ENCODE data around the gene SERAC1. TPM values are rescaled to one million over a fixed set of nuclear protein-coding genes. Genes with fewer than 3 reads are reported as not detected.

Gene SERAC1
- total RNA-seq, 2 donors from 2014 or later: 2.4 to 3.2 TPM

DNA sequence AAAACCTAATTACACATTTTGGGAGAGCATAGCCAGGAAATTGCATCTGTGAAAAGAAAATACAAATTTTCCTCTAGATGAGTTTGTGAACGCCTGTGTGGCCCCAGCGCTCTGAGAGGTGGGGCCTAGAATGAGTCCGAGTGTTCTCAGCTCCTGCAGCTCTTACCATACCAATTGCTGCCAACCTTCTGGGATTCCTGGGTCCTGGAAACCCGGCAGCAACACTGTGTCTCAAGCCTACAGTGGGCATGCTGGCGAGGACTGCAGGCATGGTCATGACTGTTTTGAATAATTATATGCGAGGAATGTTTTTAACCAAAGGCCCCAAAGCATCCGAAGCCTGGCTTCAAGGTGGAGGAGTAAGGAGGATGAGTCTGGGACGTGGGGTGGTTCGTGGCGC is 90.4 kb downstream of the SERAC1 start:
- peaks cover 8% of the 10 kb centered on the region for H3K36me3 Mint-ChIP-seq (ENCODE audit: low read depth)

GRCh38 chr6:158076548-158076947 is 91.5 kb downstream of the SERAC1 start:
- peaks cover 4% of the 10 kb centered on the region for H3K4me1 Mint-ChIP-seq
- DNase-seq: no peak
- no peak for ATAC-seq
- peaks cover 4% of the 10 kb centered on the region for H3K36me3 Mint-ChIP-seq (ENCODE audit: low read depth)
- H3K27me3 Mint-ChIP-seq: no peaks in the 10 kb centered on the region
- no peaks in the 10 kb centered on the region for H3K9me3 ChIP-seq (ENCODE audit: control insufficient read depth, low read length, poor library complexity, severe bottlenecking)
- no peak overlapping the region for H3K27ac Mint-ChIP-seq
- no peak overlapping the region for H3K4me3 Mint-ChIP-seq

More for the DNA sequence above, 90.4 kb downstream of the SERAC1 start:
- ATAC-seq (no peak), DNase-seq (no peak)
- Mint-ChIP-seq H3K4me1 (no peaks in the 10 kb centered on the region), H3K27me3 (no peaks in the 10 kb centered on the region), H3K27ac (no peak overlapping the region), H3K4me3 (no peak overlapping the region)
- H3K9me3 ChIP-seq (ENCODE audit: control insufficient read depth, low read length, poor library complexity, severe bottlenecking): no peaks in the 10 kb centered on the region

DNA sequence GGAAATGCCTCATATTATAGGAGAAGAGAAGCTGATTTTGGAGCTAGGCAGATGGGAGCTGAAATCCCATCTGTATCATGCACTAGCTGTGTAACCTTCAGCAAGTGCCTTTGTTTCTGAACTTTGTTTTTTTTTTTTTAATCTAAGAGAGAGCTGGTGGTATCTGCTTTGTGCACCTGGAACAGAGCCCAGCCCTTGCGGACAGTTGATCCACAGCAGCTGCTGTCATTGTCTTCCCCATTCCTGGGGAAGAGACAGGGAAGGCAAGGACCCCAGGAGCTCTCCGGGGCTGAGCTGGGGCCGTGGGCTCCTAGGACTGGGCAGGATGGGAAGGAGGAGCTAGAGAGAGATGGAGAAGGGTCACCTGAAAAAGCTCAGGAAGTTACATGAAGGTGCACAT is 94.3 kb downstream of the SERAC1 start:
- H3K9me3 ChIP-seq (ENCODE audit: control insufficient read depth, low read length, poor library complexity, severe bottlenecking): no peaks in the 10 kb centered on the region
- no peak overlapping the region for H3K27ac Mint-ChIP-seq
- H3K36me3 Mint-ChIP-seq (ENCODE audit: low read depth): peaks cover 2% of the 10 kb centered on the region
- no peak overlapping the region for H3K4me3 Mint-ChIP-seq
- no peak for DNase-seq
- H3K4me1 Mint-ChIP-seq: peaks cover 10% of the 10 kb centered on the region
- no peak for ATAC-seq
- H3K27me3 Mint-ChIP-seq: no peaks in the 10 kb centered on the region

- no peak overlapping the region for H3K4me3 Mint-ChIP-seq
Measured at GRCh38 chr6:158072083-158072721, 95.9 kb downstream of the SERAC1 start.

GRCh38 chr6:158071121-158072082 is 96.7 kb downstream of the SERAC1 start:
- ATAC-seq (peak; percentile 28), DNase-seq (no peak)
- H3K27me3 Mint-ChIP-seq: no peaks in the 10 kb centered on the region
- H3K9me3 ChIP-seq (ENCODE audit: control insufficient read depth, low read length, poor library complexity, severe bottlenecking): no peaks in the 10 kb centered on the region
- H3K4me3 Mint-ChIP-seq: no peak overlapping the region
- H3K36me3 Mint-ChIP-seq (ENCODE audit: low read depth): peaks cover 4% of the 10 kb centered on the region
- H3K27ac Mint-ChIP-seq: peak overlapping the region; percentile 11
- peaks cover 13% of the 10 kb centered on the region for H3K4me1 Mint-ChIP-seq

More at GRCh38 chr6:158072083-158072721, 95.9 kb downstream of the SERAC1 start:
- Mint-ChIP-seq H3K4me1 (peaks cover 13% of the 10 kb centered on the region), H3K27me3 (no peaks in the 10 kb centered on the region), H3K36me3 (ENCODE audit: low read depth) (peaks cover 4% of the 10 kb centered on the region), H3K27ac (no peak overlapping the region)
- DNase-seq: peak; percentile 31 to 58 (median 40)
- peak; percentile 82 for ATAC-seq
- no peaks in the 10 kb centered on the region for H3K9me3 ChIP-seq (ENCODE audit: control insufficient read depth, low read length, poor library complexity, severe bottlenecking)

GRCh38 chr6:158070513-158070912 is 97.5 kb downstream of the SERAC1 start:
- Mint-ChIP-seq H3K36me3 (ENCODE audit: low read depth) (peaks cover 2% of the 10 kb centered on the region), H3K27me3 (no peaks in the 10 kb centered on the region), H3K27ac (peak overlapping the region; percentile 87), H3K4me1 (peaks cover 13% of the 10 kb centered on the region), H3K4me3 (no peak overlapping the region)
- ATAC-seq: no peak
- no peak for DNase-seq
- no peaks in the 10 kb centered on the region for H3K9me3 ChIP-seq (ENCODE audit: control insufficient read depth, low read length, poor library complexity, severe bottlenecking)

- H3K4me1 Mint-ChIP-seq: peaks cover 13% of the 10 kb centered on the region
- peak overlapping the region; percentile 87 for H3K27ac Mint-ChIP-seq
- ATAC-seq (no peak), DNase-seq (no peak)
- peaks cover 2% of the 10 kb centered on the region for H3K36me3 Mint-ChIP-seq (ENCODE audit: low read depth)
- no peaks in the 10 kb centered on the region for H3K9me3 ChIP-seq (ENCODE audit: control insufficient read depth, low read length, poor library complexity, severe bottlenecking)
- H3K27me3 Mint-ChIP-seq: no peaks in the 10 kb centered on the region
- no peak overlapping the region for H3K4me3 Mint-ChIP-seq
Measured at GRCh38 chr6:158069800-158070195, 98.3 kb downstream of the SERAC1 start.

DNA sequence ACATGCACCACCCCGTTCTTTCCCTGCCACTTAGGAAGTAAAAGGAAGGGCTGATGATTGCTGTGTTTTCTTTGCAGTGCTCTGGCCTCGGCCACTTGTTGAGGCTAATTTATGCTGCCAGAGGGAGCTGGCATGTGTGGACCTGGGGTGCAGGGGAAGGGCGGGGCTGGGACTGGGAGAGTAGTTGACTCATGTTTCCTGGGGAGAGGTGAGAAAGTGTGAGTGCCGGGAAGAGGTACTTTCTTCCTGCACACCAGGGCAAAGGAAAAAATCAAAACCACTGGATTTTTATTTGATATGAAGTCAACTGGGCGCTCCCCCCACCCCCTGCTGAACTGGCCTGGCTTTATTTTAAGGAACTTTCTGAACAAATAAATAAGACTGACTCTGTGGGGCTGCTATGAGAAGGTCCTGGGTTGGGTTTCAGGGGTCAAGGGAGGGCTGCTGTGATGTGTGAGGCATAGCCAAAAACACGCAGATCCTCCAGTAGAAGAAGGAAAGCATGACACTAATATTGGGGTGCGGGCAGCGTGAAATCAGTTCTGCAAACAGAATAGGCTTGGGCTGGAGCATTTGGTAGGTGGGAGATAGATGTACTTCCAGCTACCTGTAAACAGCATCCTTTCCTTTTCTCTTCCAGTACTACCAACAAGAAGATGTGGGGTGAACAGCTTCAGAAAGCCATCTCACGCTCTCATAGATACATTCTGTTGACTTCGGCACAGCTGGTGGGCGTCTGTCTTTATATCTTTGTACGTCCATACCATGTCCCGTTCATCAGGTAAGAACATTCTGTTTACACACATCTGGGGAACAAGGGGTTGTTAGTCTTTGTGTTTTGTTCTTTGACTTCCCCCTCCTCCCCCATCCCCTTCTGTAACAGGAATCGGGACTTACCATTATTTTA is 98.9 kb downstream of the SERAC1 start:
- no peak overlapping the region for H3K4me3 Mint-ChIP-seq
- no peaks in the 10 kb centered on the region for H3K9me3 ChIP-seq (ENCODE audit: control insufficient read depth, low read length, poor library complexity, severe bottlenecking)
- H3K36me3 Mint-ChIP-seq (ENCODE audit: low read depth): peaks cover 2% of the 10 kb centered on the region
- H3K27ac Mint-ChIP-seq: peak overlapping the region; percentile 87
- peaks cover 13% of the 10 kb centered on the region for H3K4me1 Mint-ChIP-seq
- no peak for ATAC-seq
- H3K27me3 Mint-ChIP-seq: no peaks in the 10 kb centered on the region
- DNase-seq: no peak

DNA sequence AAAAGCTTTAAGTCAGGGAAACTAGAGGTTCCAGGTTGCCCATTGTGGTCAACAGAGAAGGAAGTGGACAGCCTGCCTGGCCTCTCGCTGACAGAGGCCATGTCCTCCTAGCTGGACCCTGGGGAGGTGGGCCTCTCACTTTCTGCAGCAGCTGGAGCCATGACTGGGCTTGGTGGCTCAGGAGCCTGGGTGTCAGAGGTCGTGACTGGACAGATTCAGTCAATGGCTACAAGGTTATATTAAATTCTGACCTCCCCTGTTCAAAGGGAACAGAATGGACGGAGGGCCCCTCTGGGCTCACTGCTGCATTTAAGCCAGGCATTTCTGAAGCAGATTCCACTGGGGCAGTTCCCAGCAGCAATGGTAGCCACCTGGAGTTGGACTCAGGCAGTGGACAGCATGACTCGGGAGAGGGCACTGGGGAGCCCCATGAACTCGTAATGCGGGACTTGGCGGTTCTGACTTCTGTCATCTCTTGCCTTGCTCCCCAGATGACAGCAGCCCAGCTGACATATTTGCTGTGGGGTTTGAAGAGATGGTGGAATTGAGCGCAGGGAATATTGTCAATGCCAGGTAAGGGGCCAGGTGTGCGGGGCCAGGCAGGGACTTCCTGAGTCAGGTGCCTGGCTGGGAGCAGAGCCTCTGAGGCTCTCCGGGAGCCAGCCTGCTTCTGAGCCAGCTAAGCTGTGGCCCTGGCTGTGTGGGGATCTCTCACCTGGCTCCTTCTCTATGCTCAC is 99.7 kb downstream of the SERAC1 start:
- Mint-ChIP-seq H3K27me3 (no peaks in the 10 kb centered on the region), H3K4me1 (peaks cover 13% of the 10 kb centered on the region), H3K4me3 (no peak overlapping the region), H3K27ac (peak overlapping the region; percentile 87), H3K36me3 (ENCODE audit: low read depth) (peaks cover 2% of the 10 kb centered on the region)
- ATAC-seq: no peak
- DNase-seq: no peak
- H3K9me3 ChIP-seq (ENCODE audit: control insufficient read depth, low read length, poor library complexity, severe bottlenecking): no peaks in the 10 kb centered on the region

GRCh38 chr6:158067436-158068015 is 100.5 kb downstream of the SERAC1 start:
- H3K27ac Mint-ChIP-seq: peak overlapping the region; percentile 87
- no peaks in the 10 kb centered on the region for H3K9me3 ChIP-seq (ENCODE audit: control insufficient read depth, low read length, poor library complexity, severe bottlenecking)
- H3K4me1 Mint-ChIP-seq: peaks cover 13% of the 10 kb centered on the region
- H3K4me3 Mint-ChIP-seq: no peak overlapping the region
- ATAC-seq (no peak), DNase-seq (no peak)
- H3K36me3 Mint-ChIP-seq (ENCODE audit: low read depth): peaks cover 2% of the 10 kb centered on the region
- no peaks in the 10 kb centered on the region for H3K27me3 Mint-ChIP-seq

- peaks cover 10% of the 10 kb centered on the region for H3K4me1 Mint-ChIP-seq
- H3K4me3 Mint-ChIP-seq: no peak overlapping the region
- peaks cover 2% of the 10 kb centered on the region for H3K36me3 Mint-ChIP-seq (ENCODE audit: low read depth)
- ATAC-seq (no peak), DNase-seq (no peak)
- H3K27me3 Mint-ChIP-seq: no peaks in the 10 kb centered on the region
- H3K9me3 ChIP-seq (ENCODE audit: control insufficient read depth, low read length, poor library complexity, severe bottlenecking): no peaks in the 10 kb centered on the region
- peak overlapping the region; percentile 43 for H3K27ac Mint-ChIP-seq
Measured at GRCh38 chr6:158066136-158066781, 101.8 kb downstream of the SERAC1 start.
